ENCODE data around the gene TP53I3.

TP53I3 gene

DNA sequence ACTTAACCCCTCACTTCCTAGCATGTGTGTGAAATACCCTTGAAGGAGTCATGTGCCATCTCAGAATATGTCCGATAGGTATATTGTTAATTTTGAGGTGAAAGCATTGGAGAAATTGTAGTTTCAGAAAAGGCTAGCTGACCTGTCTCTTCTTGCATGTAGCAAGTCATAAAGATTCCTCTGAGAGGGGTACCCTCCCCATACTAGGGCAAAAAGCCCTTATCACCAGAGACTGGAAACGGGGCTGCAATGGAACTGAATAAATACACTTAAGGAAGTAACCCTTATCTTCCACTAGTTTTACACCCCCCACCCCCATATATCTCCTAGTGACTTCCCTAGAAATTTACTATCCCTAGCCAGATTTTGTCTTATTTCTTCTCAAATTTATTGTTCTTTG lies 6.8 kb downstream of the TP53I3 start:
- H3K4me3 ChIP-seq (ENCODE audit: low read depth, low read length) = no peak overlapping the region; the same call in 1 of the 2 replicates

DNA sequence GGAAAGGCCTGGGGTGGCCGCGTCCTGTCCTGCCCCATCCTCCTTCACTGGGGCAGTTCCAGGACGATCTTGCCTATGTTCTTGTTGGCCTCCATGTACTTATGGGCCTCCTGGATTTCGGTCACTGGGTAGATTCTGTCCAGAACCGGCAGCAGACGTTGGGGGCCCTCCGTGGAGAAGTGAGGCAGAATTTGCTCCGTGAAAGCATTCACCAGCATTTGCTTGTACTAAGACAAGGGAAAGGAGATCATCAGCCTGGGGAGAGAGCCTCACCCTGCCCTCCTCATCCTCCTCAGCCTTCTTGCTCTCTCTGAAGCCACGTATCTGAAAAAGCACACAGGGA lies 7.1 kb downstream of the TP53I3 start:
- peak overlapping the region; percentile 94 for H3K4me3 ChIP-seq (ENCODE audit: low read depth, low read length)
- TF ChIP-seq, protein P1, sequence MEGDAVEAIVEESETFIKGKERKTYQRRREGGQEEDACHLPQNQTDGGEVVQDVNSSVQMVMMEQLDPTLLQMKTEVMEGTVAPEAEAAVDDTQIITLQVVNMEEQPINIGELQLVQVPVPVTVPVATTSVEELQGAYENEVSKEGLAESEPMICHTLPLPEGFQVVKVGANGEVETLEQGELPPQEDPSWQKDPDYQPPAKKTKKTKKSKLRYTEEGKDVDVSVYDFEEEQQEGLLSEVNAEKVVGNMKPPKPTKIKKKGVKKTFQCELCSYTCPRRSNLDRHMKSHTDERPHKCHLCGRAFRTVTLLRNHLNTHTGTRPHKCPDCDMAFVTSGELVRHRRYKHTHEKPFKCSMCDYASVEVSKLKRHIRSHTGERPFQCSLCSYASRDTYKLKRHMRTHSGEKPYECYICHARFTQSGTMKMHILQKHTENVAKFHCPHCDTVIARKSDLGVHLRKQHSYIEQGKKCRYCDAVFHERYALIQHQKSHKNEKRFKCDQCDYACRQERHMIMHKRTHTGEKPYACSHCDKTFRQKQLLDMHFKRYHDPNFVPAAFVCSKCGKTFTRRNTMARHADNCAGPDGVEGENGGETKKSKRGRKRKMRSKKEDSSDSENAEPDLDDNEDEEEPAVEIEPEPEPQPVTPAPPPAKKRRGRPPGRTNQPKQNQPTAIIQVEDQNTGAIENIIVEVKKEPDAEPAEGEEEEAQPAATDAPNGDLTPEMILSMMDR (IDR thresholded peaks at IDR 0.05; ENCODE audit: low read depth, low read length) = no peak

More for the DNA sequence above, 6.8 kb downstream of the TP53I3 start:
- TF ChIP-seq, protein P1 (IDR thresholded peaks at IDR 0.05; ENCODE audit: low read depth, low read length) = no peak

DNA sequence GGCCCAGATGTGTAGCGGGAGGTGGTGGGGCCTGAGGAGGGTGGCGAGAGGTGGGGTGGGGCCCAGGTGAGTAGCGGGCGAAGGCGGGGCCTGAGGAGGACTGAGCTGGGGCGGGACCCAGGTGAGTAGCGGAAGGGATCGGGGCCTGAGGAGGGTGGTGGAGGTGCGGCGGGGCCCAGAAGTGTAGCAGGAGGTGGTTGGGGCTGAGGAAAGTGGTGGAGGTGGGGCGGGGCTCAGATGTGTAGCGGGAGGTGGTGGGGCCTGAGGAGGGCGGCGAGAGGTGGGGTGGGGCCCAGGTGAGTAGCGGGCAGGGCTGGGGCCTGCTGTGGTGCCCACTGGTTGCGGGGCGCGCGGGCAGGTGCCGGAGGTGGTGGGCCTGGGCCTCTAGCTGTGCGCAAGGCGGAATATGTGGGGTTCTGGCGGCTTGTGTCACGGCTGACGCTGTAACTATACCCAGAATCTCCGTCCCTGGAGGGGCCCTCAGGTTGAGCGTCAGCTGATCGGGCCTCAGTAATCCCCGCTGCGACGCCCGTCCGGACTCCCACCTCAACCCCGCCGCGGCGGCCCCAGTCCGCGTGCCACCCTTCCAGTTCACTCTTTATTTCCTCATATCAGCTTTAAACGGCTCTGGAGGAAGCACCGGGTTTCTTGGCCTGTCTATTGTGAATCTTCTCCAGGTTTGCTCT lies 7.6 kb downstream of the TP53I3 start:
- TF ChIP-seq, protein P1 (IDR thresholded peaks at IDR 0.05; ENCODE audit: low read depth, low read length) = no peak
- peak overlapping the region; percentile 94 for H3K4me3 ChIP-seq (ENCODE audit: low read depth, low read length)

DNA sequence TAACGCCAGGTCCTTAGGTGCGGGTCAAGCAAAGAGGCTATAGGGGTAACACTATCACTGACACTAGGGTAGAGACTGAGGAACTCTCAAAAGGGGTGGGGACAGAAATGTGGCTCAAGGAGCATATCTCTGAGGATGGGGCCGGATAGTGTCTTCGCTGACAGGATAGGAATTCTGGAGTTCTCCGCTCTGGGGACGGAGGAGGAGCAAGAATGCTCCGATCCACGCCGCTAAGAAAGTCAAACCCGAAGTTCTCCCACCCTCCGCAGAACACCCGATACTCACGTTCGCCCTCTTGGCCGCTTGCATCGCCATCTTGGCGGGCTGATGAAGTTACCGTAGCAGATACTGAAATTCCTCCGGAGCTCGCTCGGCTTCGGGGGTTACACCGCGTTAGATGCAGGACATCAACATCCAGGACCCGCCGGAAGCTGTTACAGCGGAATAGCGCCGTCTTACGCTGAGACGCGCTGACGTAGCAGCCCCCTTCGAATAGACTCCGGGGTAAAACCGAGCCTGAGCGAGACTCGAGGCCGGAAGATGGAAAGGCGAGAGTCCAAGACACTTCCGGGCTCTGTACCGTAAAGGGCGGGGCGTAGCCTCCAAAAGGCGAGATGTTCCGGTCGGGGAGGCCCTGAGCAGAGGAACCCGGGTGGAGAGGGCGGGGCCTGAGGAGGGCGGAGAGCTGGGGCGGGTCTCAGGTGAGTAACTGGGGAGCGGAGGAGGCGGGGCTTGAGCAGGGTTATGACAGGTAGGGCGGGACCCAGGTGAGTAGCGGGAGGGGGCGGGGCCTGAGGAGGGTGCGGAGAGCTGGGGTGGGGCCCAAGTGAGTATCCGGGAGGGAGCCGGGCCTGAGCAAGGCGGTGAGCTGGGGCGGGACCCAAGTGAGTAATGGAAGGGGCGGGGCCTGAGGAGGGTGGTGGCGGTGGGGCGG lies 8.5 kb downstream of the TP53I3 start, which contains the start of gene SF3B6:
TSS of gene SF3B6 (minus strand) at position 412 of the 934 bp plus-strand sequence. CDS start at position 315, 97 bp downstream.
- TF ChIP-seq, protein P1 (IDR thresholded peaks at IDR 0.05; ENCODE audit: low read depth, low read length) = no peak
- H3K4me3 ChIP-seq (ENCODE audit: low read depth, low read length) = peak within 1 kb of the TSS; percentile 94

DNA sequence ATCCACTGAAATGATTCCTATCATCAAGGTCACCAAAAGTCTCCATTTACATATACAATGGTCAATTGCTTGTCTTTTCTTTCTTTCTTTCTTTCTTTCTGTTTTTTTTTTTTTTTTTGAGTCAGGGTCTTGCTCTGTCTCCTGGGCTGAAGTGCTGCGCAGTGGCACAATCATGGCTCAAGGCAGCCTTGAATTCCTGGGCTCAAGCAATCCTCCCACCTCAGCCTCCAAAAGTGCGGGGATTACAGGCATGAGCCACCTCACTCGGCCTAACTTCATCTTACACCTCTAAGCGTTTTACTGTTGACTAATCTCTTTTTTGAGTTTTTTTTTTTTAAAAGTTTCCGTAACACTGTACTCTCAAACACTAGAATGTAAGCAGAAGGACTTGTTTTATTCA lies 9.4 kb downstream of the TP53I3 start:
- H3K4me3 ChIP-seq (ENCODE audit: low read depth, low read length) = peak overlapping the region; percentile 94
- TF ChIP-seq, protein P1 (IDR thresholded peaks at IDR 0.05; ENCODE audit: low read depth, low read length) = no peak

DNA sequence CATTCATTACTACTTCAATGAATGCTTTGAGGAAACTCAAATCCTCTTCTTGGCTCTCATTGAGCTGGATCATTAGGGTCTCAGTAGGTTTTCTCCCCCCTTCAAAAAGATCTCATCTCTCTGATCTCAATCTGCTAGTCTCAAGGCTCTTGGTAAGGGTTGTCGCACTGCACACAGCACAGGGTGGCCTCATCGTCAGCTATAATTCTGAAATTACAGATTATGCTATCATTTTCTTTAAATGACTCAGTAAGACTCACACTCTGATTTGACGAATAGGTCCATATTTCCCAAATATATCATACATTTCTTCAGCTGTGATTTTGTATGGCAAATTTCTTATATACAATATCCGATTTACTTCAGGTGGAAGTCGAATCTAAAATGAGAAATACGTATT lies 10.8 kb downstream of the TP53I3 start:
- TF ChIP-seq, protein P1 (IDR thresholded peaks at IDR 0.05; ENCODE audit: low read depth, low read length) = no peak
- H3K4me3 ChIP-seq (ENCODE audit: low read depth, low read length) = no peak overlapping the region

DNA sequence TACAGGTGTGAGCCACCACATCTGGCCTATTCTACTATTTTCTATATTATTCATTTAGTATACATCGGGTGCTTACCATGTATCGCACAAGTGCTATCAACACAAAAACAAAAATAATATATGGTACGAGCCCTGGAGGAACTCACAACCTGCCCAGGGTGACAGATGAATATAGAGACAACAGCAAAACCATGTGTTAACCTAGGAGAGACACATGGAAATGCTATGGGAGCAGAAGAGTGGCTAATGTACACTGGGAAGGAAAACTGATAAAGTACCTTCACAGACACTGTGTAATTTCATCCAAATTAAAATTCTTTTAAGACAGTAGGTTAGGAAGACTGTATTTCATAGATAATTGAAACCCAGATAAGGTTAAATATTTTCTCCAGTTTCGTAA lies 12.4 kb downstream of the TP53I3 start:
- TF ChIP-seq, protein P1 (IDR thresholded peaks at IDR 0.05; ENCODE audit: low read depth, low read length) = no peak
- no peak overlapping the region for H3K4me3 ChIP-seq (ENCODE audit: low read depth, low read length)
